CD14-positive monocyte (primary cell): ENCODE measurements around the gene TRIM37. TPM values are rescaled to one million over a fixed set of nuclear protein-coding genes. Genes with fewer than 3 reads are reported as not detected.

Source experiments
- DNase-seq, 3 donors: peaks; one replicate each; pipeline ENCODE4 v3.0.0-alpha.2; 2011 to 2022
- H2AFZ ChIP-seq: 2 replicates; pipeline ENCODE4 v1.6.0; 2012; ENCODE audit warnings: mild to moderate bottlenecking, low read depth, low read length, inconsistent platforms; ENCODE audit not compliant: insufficient read depth, poor library complexity, severe bottlenecking
- H3K27ac ChIP-seq, 2 donors: 1 replicate in 1 of 2; 2 replicates in 1 of 2; pipeline ENCODE4 v1.5.1; 2012 to 2013; ENCODE audit warnings: low read length in 2 of 2, control low read depth in 1 of 2, inconsistent platforms in 1 of 2, low read depth in 1 of 2, mild to moderate bottlenecking in 1 of 2
- H3K27me3 ChIP-seq, 2 donors: one replicate each; pipeline versions ENCODE4 v1.6.0 to v1.6.1; 2011 to 2013; ENCODE audit warnings: low read length in 2 of 2; ENCODE audit not compliant: control insufficient read depth in 2 of 2, insufficient read depth in 2 of 2
- H3K36me3 ChIP-seq, 2 donors: replicated peaks in 1 of 2; 1 replicate in 1 of 2; 2 replicates in 1 of 2; pipeline versions ENCODE4 v1.5.1 to v1.6.1; 2012 to 2013; ENCODE audit warnings: low read length in 2 of 2, control low read depth in 1 of 2, inconsistent platforms in 1 of 2, mild to moderate bottlenecking in 1 of 2; ENCODE audit not compliant: insufficient read depth in 2 of 2, control insufficient read depth in 1 of 2
- H3K4me1 ChIP-seq, 2 donors: 1 replicate in 1 of 2; 2 replicates in 1 of 2; pipeline versions ENCODE4 v1.5.1 to v1.6.1; 2012 to 2013; ENCODE audit warnings: low read length in 2 of 2, control low read depth in 1 of 2, inconsistent platforms in 1 of 2, mild to moderate bottlenecking in 1 of 2, moderate library complexity in 1 of 2; ENCODE audit not compliant: insufficient read depth in 2 of 2, control insufficient read depth in 1 of 2
- H3K4me2 ChIP-seq: replicated peaks from 2 replicates; pipeline ENCODE3; 2012; ENCODE audit warnings: low read length, moderate library complexity, mild to moderate bottlenecking; ENCODE audit not compliant: poor library complexity, severe bottlenecking; ENCODE audit errors: extremely low read depth
- H3K4me3 ChIP-seq, 3 experiments: fragments of 200-600 bp in 1 of 3; sonication (generic) in 1 of 3; replicated peaks in 1 of 3; 1 replicate in 2 of 3; 2 replicates in 1 of 3; pipeline ENCODE4 v1.5.1; 2011 to 2013; ENCODE audit warnings: low read length in 3 of 3, mild to moderate bottlenecking in 3 of 3, control low read depth in 2 of 3, low read depth in 2 of 3, inconsistent platforms in 1 of 3, moderate library complexity in 1 of 3
- H3K79me2 ChIP-seq: 2 replicates; pipeline ENCODE4 v1.6.0; 2012; ENCODE audit warnings: mild to moderate bottlenecking, control low read depth, inconsistent platforms, low read length, moderate library complexity; ENCODE audit not compliant: insufficient read depth
- H3K9ac ChIP-seq: 2 replicates; pipeline ENCODE4 v1.6.0; 2017; ENCODE audit warnings: low read length, mild to moderate bottlenecking; ENCODE audit not compliant: insufficient read depth, poor library complexity, severe bottlenecking
- H3K9me3 ChIP-seq, 2 donors: replicated peaks in 1 of 2; 1 replicate in 1 of 2; 2 replicates in 1 of 2; pipeline versions ENCODE4 v1.5.1 to v1.6.1; 2012 to 2013; ENCODE audit warnings: low read length in 2 of 2, control low read depth in 1 of 2; ENCODE audit not compliant: control insufficient read depth in 1 of 2, insufficient read depth in 1 of 2
- H4K20me1 ChIP-seq: 2 replicates; pipeline ENCODE4 v1.6.0; 2012; ENCODE audit warnings: mild to moderate bottlenecking, low read length, control low read depth, moderate library complexity; ENCODE audit not compliant: insufficient read depth
- H3K27ac Mint-ChIP-seq, 7 donors: one replicate each; pipeline ENCODE4 v1.8.0; 2020; ENCODE audit warnings: mild to moderate bottlenecking in 7 of 7, mixed read lengths in 7 of 7, moderate library complexity in 6 of 7, inconsistent platforms in 2 of 7
- H3K27me3 Mint-ChIP-seq, 3 donors: one replicate each; pipeline ENCODE4 v1.8.0; 2021 to 2022; ENCODE audit warnings: low read depth in 3 of 3, mild to moderate bottlenecking in 3 of 3, mixed read lengths in 3 of 3, moderate library complexity in 3 of 3, inconsistent platforms in 1 of 3
- H3K36me3 Mint-ChIP-seq, 2 donors: one replicate each; pipeline ENCODE4 v1.8.0; 2020; ENCODE audit warnings: mixed read lengths in 2 of 2, inconsistent platforms in 1 of 2, mild to moderate bottlenecking in 1 of 2
- H3K4me1 Mint-ChIP-seq: one replicate; pipeline ENCODE4 v1.8.0; 2020; ENCODE audit warnings: mild to moderate bottlenecking, mixed read lengths
- H3K4me3 Mint-ChIP-seq, 2 donors: one replicate each; pipeline ENCODE4 v1.8.0; 2020; ENCODE audit warnings: mild to moderate bottlenecking in 2 of 2, mixed read lengths in 2 of 2, moderate library complexity in 1 of 2
- H3K9me3 Mint-ChIP-seq, 7 donors: one replicate each; pipeline ENCODE4 v1.8.0; 2020 to 2022; ENCODE audit warnings: mixed read lengths in 7 of 7, mild to moderate bottlenecking in 6 of 7, moderate library complexity in 6 of 7, inconsistent platforms in 2 of 7
- CTCF ChIP-seq: fragments of 200-600 bp; IDR thresholded peaks from one replicate; pipeline ENCODE4 v1.8.0; 2022; ENCODE audit warnings: antibody characterized with exemption, mild to moderate bottlenecking
- WGBS: methylation state at CpG from one replicate; pipeline ENCODE4 v1.1.5; 2013; ENCODE audit warnings: missing lambda C conversion rate; ENCODE audit not compliant: insufficient coverage; 5-methylcytosine and 5-hydroxymethylcytosine counted together
- intact Hi-C, 2 donors: fragments of 100-400 bp; cut with micrococcal nuclease; formaldehyde crosslinking; loops; one replicate each; pipeline versions ENCODE4 v1.15.0 to v1.15.1; 2023
- polyA plus RNA-seq, 3 donors: library from polyadenylated mRNA; depleted of rRNA in 1 of 3; unstranded in 2 of 3; stranded (reverse) in 1 of 3; fragments of 300-500 nt in 2 of 3; fragments of >200 nt in 1 of 3; fragmentation: Illumina TruSeq in 2 of 3; gene quantifications; 1 replicate in 2 of 3; 2 replicates in 1 of 3; pipeline ENCODE4 v1.2.3, GENCODE V29; 2012 to 2021

TRIM37 gene
- polyA plus RNA-seq, 3 donors: 2.7 to 6.1 (median 5.3) TPM

- Histone ChIP-seq H3K79me2 (no peaks in the 10 kb centered on the region), H2AFZ (no peak overlapping the region), H3K27ac (no peak overlapping the region), H3K9me3 (no peaks in the 10 kb centered on the region), H3K27me3 (no peaks in the 10 kb centered on the region), H3K4me2 (no peak overlapping the region), H3K36me3 (peaks cover 32 to 80% of the 10 kb centered on the region in 2 donors), H3K9ac (no peak overlapping the region), H4K20me1 (no peaks in the 10 kb centered on the region), H3K4me1 (no peaks in the 10 kb centered on the region), H3K4me3 (no peak overlapping the region)
- Mint-ChIP-seq H3K4me1 (no peaks in the 10 kb centered on the region), H3K36me3 (peaks cover 50 to 64% of the 10 kb centered on the region in 2 donors), H3K4me3 (no peak overlapping the region), H3K27me3 (peaks cover 0 to 2% (median 0%) of the 10 kb centered on the region in 3 donors), H3K27ac (no peak overlapping the region), H3K9me3 (no peaks in the 10 kb centered on the region)
- no peak for TF ChIP-seq CTCF
- 100% methylated on average over 2 of the region's 4 CpGs for WGBS
- DNase-seq: no peak
- intact Hi-C loops: no loop called here
Observed at GRCh38 chr17:59046192-59046591, 60.5 kb downstream of the TRIM37 start.

GRCh38 chr17:59038734-59039133 lies 67.9 kb downstream of the TRIM37 start:
- H3K4me1 ChIP-seq: no peaks in the 10 kb centered on the region
- no peak overlapping the region for H3K4me3 ChIP-seq
- TF ChIP-seq CTCF: no peak
- no peaks in the 10 kb centered on the region for H3K79me2 ChIP-seq
- Mint-ChIP-seq H3K9me3 (peaks cover 0 to 2% (median 0%) of the 10 kb centered on the region in 7 donors), H3K27me3 (peaks cover 0 to 2% (median 0%) of the 10 kb centered on the region in 3 donors), H3K27ac (no peak overlapping the region), H3K4me1 (no peaks in the 10 kb centered on the region), H3K36me3 (peaks cover 51 to 56% of the 10 kb centered on the region in 2 donors), H3K4me3 (no peak overlapping the region)
- H3K4me2 ChIP-seq: no peak overlapping the region
- H2AFZ ChIP-seq: no peak overlapping the region
- no peak overlapping the region for H3K27ac ChIP-seq
- H3K9me3 ChIP-seq: no peaks in the 10 kb centered on the region
- 100% methylated on average over 5 of the region's 5 CpGs for WGBS
- no peak overlapping the region for H3K9ac ChIP-seq
- no peaks in the 10 kb centered on the region for H3K27me3 ChIP-seq
- no peak for DNase-seq
- H3K36me3 ChIP-seq: peaks cover 31 to 73% of the 10 kb centered on the region in 2 donors
- intact Hi-C loops: no loop called here
- H4K20me1 ChIP-seq: no peaks in the 10 kb centered on the region
